Measurements from ENCODE around the gene UMAD1.
"Not testable (repeated sequence)": the region's sequence is repeated elsewhere in the genome, so short reads cannot be mapped to it uniquely, and the experiment has no call there.

The UMAD1 gene

DNA sequence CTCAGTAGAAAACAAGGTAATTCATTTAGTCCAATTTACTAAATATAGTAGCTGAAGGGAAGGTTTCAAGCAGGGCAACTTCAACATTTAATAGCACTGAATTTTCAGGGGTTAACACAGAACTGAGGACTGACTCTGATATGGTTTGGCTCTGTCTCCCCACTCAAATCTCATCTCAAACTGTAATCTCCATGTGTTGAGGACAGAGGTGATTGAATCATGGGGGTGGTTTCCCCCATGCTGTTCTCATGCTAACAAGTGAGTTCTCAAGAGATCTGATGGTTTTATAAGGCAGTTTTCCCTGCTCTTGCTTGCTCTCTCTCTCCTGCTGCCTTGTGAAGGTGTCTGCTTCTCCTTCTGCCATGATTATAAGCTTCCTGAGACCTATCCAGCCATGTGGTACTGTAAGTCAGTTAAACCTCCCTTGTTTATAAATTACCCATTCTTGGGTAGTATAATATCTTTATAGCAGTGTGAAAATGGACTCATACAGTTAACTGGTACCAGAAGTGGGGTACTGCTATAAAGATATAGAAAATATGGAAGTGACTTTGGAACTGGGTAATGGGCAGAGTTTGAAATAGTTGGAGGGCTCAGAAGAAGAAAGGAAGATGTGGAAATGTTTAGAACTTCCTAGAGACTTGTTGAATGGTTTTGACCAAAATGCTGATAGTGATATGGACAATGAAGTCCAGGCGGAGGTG is 9.8 kb upstream of the UMAD1 start:
- peaks cover 13% of the 10 kb centered on the region for H3K9me3 Mint-ChIP-seq
- H3K4me1 Mint-ChIP-seq (ENCODE audit: low read depth) = no peaks in the 10 kb centered on the region
- no peaks in the 10 kb centered on the region for H3K27me3 Mint-ChIP-seq (ENCODE audit: low read depth)

GRCh38 chr7:7639421-7639820 is 1.1 kb upstream of the UMAD1 start:
- no peaks in the 10 kb centered on the region for H3K9me3 Mint-ChIP-seq
- H3K4me1 Mint-ChIP-seq (ENCODE audit: low read depth) = peaks cover 35% of the 10 kb centered on the region
- peak overlapping the region; percentile 94 for H3K27ac Mint-ChIP-seq
- H3K4me3 Mint-ChIP-seq = peak overlapping the region; percentile 90
- no peaks in the 10 kb centered on the region for H3K27me3 Mint-ChIP-seq (ENCODE audit: low read depth)
- no peak for DNase-seq (ENCODE audit: low spot score)
- peaks cover 23% of the 10 kb centered on the region for H3K36me3 Mint-ChIP-seq (ENCODE audit: low read depth)

More for the DNA sequence above, 9.8 kb upstream of the UMAD1 start:
- Mint-ChIP-seq H3K4me3 (no peak overlapping the region), H3K27ac (no peak overlapping the region), H3K36me3 (ENCODE audit: low read depth) (peaks cover 4% of the 10 kb centered on the region)
- DNase-seq (ENCODE audit: low spot score) = no peak

DNA sequence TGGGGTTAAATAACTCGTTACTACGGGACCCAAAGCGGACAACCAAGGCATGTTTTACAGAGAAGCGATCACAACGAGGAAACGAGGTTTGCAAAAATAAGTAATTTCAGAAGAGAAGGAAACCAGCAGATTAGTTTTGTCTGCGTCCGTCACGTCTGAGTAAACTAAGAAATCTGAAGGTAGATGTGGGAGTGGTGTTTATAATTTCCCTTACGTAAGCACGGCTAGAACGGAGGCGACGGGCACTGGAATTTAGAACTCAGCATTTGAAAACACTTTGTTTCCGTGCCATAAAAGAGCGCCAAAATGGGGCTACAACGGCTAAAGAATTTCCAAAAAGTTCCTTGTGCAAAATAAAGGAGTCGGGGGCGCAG is 718 bp upstream of the UMAD1 start:
- Mint-ChIP-seq H3K4me1 (ENCODE audit: low read depth) (peaks cover 35% of the 10 kb centered on the region), H3K27ac (peak overlapping the region; percentile 94), H3K9me3 (no peaks in the 10 kb centered on the region), H3K36me3 (ENCODE audit: low read depth) (peaks cover 23% of the 10 kb centered on the region), H3K4me3 (peak overlapping the region; percentile 90), H3K27me3 (ENCODE audit: low read depth) (no peaks in the 10 kb centered on the region)
- peak; percentile 64 for DNase-seq (ENCODE audit: low spot score)

DNA sequence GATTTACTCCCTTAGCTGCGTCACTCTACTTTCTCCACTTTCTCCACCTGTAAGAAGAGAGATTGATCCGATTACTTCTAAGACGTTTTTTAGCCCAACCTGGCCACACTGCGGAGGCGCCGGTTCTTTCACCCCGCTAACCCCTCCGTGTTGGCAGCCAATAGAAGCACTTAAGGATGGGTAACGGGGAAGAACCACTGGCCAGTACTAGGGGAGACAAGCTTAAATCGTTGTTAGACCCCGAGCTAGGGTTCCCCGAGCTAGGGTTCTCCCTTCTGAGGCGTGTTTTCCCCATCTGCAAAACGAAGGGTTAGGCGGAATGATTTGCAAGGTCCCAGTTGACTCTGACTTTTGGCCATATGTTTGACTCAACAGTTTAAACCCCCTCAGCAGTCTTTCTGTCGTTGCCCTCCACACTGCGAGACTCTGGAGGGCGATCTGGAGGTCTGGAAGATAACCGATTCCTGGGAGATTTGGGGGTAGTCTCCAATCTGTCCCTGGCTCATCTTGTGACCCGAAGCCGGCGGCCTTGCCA is 644 bp downstream of the UMAD1 start:
- peaks cover 23% of the 10 kb centered on the region for H3K36me3 Mint-ChIP-seq (ENCODE audit: low read depth)
- peak overlapping the region; percentile 90 for H3K4me3 Mint-ChIP-seq
- H3K4me1 Mint-ChIP-seq (ENCODE audit: low read depth) = peaks cover 35% of the 10 kb centered on the region
- DNase-seq (ENCODE audit: low spot score) = no peak
- no peaks in the 10 kb centered on the region for H3K27me3 Mint-ChIP-seq (ENCODE audit: low read depth)
- H3K27ac Mint-ChIP-seq = peak overlapping the region; percentile 94
- no peaks in the 10 kb centered on the region for H3K9me3 Mint-ChIP-seq

- Mint-ChIP-seq H3K27me3 (ENCODE audit: low read depth) (no peaks in the 10 kb centered on the region), H3K27ac (no peak overlapping the region), H3K36me3 (ENCODE audit: low read depth) (peaks cover 20% of the 10 kb centered on the region), H3K9me3 (no peaks in the 10 kb centered on the region), H3K4me3 (peak overlapping the region; percentile 90), H3K4me1 (ENCODE audit: low read depth) (peaks cover 35% of the 10 kb centered on the region)
- no peak for DNase-seq (ENCODE audit: low spot score)
Observed at GRCh38 chr7:7642081-7642480, 1.5 kb downstream of the UMAD1 start.

DNA sequence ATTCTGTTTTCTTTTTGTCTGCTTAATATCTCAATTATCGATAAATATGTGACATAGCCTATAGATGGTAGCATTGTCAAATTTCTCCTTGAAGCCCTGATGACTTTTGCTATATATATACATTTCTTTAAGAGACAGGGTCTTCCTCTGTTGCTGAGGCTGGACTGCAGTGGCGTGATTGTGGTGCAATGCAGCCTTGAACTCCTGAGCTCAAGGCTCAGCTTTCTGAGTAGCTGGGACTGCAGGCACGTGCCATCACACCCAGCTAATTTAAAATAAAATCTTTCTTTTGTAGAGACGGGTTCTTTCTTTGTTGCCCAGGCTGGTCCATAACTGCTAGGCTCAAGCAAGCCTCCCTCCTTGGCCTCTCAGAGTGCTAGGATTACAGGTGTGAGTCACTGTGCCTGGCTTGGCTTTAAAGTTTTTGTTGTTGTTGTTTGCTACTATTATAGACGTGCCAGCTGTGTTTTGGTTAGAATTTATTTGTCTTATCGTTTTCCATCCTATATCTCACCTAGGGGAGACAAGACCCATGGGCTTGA is 7.0 kb downstream of the UMAD1 start:
- DNase-seq (ENCODE audit: low spot score) = no peak
- Mint-ChIP-seq H3K27me3 (ENCODE audit: low read depth) (no peaks in the 10 kb centered on the region), H3K4me3 (no peak overlapping the region), H3K36me3 (ENCODE audit: low read depth) (peaks cover 12% of the 10 kb centered on the region), H3K9me3 (no peaks in the 10 kb centered on the region), H3K27ac (no peak overlapping the region), H3K4me1 (ENCODE audit: low read depth) (peaks cover 17% of the 10 kb centered on the region)

- no peaks in the 10 kb centered on the region for H3K27me3 Mint-ChIP-seq (ENCODE audit: low read depth)
- H3K36me3 Mint-ChIP-seq (ENCODE audit: low read depth) = peaks cover 3% of the 10 kb centered on the region
- no peak overlapping the region for H3K27ac Mint-ChIP-seq
- H3K4me3 Mint-ChIP-seq = no peak overlapping the region
- peaks cover 20% of the 10 kb centered on the region for H3K4me1 Mint-ChIP-seq (ENCODE audit: low read depth)
- no peak for DNase-seq (ENCODE audit: low spot score)
- H3K9me3 Mint-ChIP-seq = no peaks in the 10 kb centered on the region
Observed at GRCh38 chr7:7650682-7651206, 10.2 kb downstream of the UMAD1 start.

DNA sequence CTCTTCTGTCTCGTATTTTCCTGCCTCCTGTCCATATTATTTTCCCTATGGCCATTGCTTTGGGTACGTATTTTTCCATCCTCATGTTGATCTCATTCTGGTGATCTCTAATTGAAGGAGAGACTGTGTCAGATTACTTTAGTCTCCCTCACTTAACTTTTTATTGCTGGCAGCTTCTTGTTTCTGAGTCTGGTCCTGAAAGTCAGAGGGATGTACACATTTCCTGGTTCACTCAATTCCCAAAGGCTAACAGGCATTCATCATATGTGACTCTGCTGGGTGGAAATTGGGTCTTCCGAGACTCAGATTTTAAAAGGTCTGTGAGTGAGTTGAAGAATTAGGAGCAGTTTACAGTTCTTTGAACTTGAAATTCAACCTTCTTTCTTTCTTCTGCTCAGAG is 10.9 kb downstream of the UMAD1 start:
- H3K4me1 Mint-ChIP-seq (ENCODE audit: low read depth) = peaks cover 20% of the 10 kb centered on the region
- no peaks in the 10 kb centered on the region for H3K9me3 Mint-ChIP-seq
- peaks cover under 1% of the 10 kb centered on the region for H3K36me3 Mint-ChIP-seq (ENCODE audit: low read depth)
- H3K27ac Mint-ChIP-seq = no peak overlapping the region
- DNase-seq (ENCODE audit: low spot score) = no peak
- H3K27me3 Mint-ChIP-seq (ENCODE audit: low read depth) = no peaks in the 10 kb centered on the region
- H3K4me3 Mint-ChIP-seq = no peak overlapping the region

DNA sequence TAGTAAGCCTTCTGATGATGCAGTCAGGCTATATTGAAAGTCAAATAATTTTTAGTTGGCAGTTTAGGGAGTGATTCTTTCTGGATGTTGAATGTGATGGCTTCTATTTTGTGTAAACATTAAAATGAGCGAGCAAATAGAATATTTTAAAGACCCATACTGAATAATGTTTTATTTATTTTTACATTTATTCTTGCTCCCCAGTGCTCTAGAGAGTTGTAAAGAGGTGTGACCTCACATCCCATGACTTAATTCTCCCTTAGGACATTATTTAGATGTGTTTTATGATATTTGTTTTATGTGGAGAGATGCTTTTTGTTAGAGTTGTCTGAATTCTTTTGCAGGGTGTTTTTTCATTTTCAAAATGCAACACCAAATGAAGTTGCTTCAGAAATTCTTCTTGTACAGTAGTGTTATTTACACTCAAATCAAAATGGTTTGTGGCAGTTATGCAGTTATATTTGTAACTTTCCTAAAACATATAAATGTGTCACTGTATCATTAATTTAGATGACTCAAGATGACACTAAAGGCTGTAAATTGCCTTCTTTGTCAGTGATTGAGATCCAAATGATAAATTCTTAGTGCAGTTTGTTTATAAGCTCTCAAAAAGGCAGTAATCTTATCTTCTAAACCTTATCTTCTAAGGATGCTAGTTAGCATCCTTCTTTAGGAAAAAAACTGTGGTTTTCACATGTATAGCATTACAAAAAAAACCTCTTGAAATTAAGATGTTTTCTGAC is 12.4 kb downstream of the UMAD1 start:
- no peaks in the 10 kb centered on the region for H3K27me3 Mint-ChIP-seq (ENCODE audit: low read depth)

DNA sequence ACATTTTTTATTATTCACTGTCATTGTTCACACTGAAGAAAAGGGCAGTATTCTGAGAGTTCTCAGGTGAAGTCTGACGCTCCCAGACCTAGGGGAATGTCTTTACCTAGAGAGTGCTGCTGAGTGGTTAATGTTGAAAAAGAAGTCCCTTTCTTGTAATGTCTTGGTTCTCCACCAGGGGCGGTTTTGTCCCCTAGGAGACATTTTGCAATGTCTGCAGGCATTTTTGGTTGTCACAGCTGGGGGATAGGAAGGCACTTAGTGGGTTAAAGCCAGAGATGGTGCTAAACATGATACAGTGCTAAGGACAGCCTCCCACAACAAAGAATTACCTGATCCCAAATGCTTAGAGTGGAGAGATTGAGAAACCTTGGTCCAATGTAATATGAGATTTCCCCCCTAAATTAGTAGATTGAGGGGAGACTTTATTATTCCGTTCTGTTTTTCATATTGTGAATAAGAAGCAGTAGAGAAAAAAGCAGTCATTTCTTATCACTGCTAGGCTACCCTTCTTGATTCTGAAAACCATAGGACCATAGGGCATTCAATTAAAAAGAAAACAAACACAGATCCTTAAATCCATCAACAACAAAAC is 13.1 kb downstream of the UMAD1 start:
- Mint-ChIP-seq H3K27me3 (ENCODE audit: low read depth) (no peaks in the 10 kb centered on the region), H3K36me3 (ENCODE audit: low read depth) (peaks cover 19% of the 10 kb centered on the region), H3K27ac (no peak overlapping the region), H3K4me3 (no peak overlapping the region), H3K9me3 (peaks cover 20% of the 10 kb centered on the region), H3K4me1 (ENCODE audit: low read depth) (peaks cover 20% of the 10 kb centered on the region)
- no peak for DNase-seq (ENCODE audit: low spot score)

More for the DNA sequence above, 12.4 kb downstream of the UMAD1 start:
- Mint-ChIP-seq H3K27ac (no peak overlapping the region), H3K36me3 (ENCODE audit: low read depth) (peaks cover 11% of the 10 kb centered on the region), H3K9me3 (peaks cover 12% of the 10 kb centered on the region), H3K4me1 (ENCODE audit: low read depth) (peaks cover 20% of the 10 kb centered on the region), H3K4me3 (no peak overlapping the region)
- DNase-seq (ENCODE audit: low spot score) = no peak

- DNase-seq (ENCODE audit: low spot score) = no peak
- Mint-ChIP-seq H3K4me1 (ENCODE audit: low read depth) (peaks cover 21% of the 10 kb centered on the region), H3K27ac (no peak overlapping the region), H3K4me3 (no peak overlapping the region), H3K9me3 (peaks cover 34% of the 10 kb centered on the region), H3K36me3 (ENCODE audit: low read depth) (peaks cover 32% of the 10 kb centered on the region), H3K27me3 (ENCODE audit: low read depth) (no peaks in the 10 kb centered on the region)
Observed at GRCh38 chr7:7654964-7655715, 14.6 kb downstream of the UMAD1 start.

GRCh38 chr7:7656459-7656858 is 15.9 kb downstream of the UMAD1 start:
- not testable (repeated sequence) for H3K27me3 Mint-ChIP-seq (ENCODE audit: low read depth); DNase-seq (ENCODE audit: low spot score); H3K4me3 Mint-ChIP-seq; H3K27ac Mint-ChIP-seq
- H3K36me3 Mint-ChIP-seq (ENCODE audit: low read depth) = peaks cover 34% of the 10 kb centered on the region
- H3K9me3 Mint-ChIP-seq = peaks cover 34% of the 10 kb centered on the region
- peaks cover 24% of the 10 kb centered on the region for H3K4me1 Mint-ChIP-seq (ENCODE audit: low read depth)

GRCh38 chr7:7662527-7662926 is 22.0 kb downstream of the UMAD1 start:
- Mint-ChIP-seq H3K4me1 (ENCODE audit: low read depth) (peaks cover 12% of the 10 kb centered on the region), H3K27ac (no peak overlapping the region), H3K9me3 (peaks cover 26% of the 10 kb centered on the region), H3K36me3 (ENCODE audit: low read depth) (peaks cover 26% of the 10 kb centered on the region), H3K4me3 (no peak overlapping the region), H3K27me3 (ENCODE audit: low read depth) (no peaks in the 10 kb centered on the region)
- DNase-seq (ENCODE audit: low spot score) = no peak

Data from T-helper 2 cell treated with Interferon-gamma antibody and Interleukin-4, amounts not matched to agents 5 μg/mL and 100 μg/mL, for 36 hours (primary cell).